ENCODE data around the gene TBCCD1.
"Not testable (repeated sequence)": the region's sequence is repeated elsewhere in the genome, so short reads cannot be mapped to it uniquely, and the experiment has no call there.

TBCCD1 gene

GRCh38 chr3:186516646-186517045 lies 50.5 kb downstream of the TBCCD1 start:
- no peak for DNase-seq

DNA sequence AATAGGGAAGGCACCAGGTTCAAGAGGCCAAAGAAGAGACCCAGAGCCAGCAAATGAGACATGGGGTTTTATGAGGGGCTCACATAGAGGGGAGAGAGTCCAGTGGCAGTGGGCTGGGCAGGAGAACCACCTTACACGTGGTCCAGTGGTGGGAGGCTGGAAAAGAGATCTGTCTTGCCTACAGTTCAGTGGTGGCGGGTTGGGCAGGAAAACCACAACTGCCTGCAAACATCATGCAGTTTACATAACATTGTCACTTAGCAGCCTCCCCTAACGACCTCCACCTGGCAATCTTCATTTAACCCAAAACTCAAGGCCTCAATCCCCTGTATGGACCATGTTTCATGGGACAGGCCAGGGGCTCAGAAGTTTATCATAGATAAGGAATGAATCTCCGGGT lies 52.0 kb downstream of the TBCCD1 start:
- no peak for DNase-seq

DNA sequence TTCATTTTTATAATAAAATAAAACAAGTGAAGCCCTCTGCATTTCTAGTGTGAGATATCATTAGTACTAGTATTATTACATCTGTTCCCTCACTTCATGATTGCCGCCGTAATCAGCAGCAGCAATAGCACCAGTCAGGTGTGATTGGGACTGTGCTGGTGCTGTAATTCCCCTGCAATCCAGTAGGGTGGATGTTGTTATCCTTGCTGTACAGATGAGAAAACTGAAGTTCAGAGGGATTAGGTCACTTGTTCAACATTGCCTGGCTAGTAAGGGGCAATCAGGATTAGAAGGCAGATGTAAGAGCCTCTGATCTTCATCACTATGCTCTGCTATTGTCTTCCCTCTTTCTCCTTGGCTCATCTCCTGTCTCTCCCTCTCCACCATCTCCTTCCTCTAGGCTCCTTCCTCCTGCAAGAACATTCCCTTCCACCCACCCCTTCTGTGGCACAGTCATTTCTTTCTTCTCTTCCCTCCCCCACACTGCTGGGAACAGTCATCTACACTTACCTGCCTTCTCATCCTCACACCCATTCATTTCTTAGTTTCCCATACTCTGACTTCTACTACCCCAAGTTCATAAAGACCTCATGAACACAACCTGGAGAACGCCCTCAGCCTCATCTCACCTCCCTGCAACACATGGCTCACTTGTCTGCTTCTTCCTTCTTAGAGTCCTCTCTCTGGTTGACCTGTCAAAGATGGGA lies 52.7 kb downstream of the TBCCD1 start:
- no peak for DNase-seq

- DNase-seq: no peak
Measured at GRCh38 chr3:186513386-186513785, 53.8 kb downstream of the TBCCD1 start.

DNA sequence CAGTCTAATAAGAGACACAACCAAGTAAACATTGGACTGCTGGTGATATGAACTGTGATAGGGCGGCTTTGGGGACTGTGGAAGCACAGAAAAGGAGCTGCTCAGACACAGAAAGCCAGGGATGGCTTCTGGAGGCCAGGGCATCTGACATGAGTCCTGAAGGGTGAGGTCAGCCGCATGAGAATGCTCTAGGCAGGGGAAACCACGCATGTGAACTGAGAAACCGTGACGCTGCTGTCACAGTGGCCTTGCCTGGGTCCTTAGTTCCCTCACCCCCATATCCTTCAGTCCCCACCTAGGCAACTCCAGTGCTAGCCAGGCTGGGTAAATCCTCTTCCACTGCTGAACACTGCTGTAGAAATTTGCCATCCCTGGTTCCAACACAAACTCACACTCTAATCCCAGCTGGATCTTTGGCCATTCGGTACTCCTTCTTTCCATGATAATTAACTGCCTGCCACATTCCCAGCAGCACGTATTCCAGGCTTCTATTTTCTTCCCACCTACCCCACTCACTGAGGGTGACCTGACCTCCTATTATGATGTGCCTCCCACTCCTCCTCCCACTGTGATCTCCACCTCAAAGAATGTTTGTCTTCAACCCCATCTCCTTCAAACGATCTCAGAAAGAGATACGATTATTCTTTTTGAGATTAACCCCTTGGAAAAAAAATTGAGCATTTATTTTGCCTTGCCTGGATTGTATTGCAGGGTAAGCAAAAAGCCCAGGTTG lies 54.4 kb downstream of the TBCCD1 start:
- no peak for DNase-seq

GRCh38 chr3:186511702-186512101 lies 55.4 kb downstream of the TBCCD1 start:
- DNase-seq: no peak

DNA sequence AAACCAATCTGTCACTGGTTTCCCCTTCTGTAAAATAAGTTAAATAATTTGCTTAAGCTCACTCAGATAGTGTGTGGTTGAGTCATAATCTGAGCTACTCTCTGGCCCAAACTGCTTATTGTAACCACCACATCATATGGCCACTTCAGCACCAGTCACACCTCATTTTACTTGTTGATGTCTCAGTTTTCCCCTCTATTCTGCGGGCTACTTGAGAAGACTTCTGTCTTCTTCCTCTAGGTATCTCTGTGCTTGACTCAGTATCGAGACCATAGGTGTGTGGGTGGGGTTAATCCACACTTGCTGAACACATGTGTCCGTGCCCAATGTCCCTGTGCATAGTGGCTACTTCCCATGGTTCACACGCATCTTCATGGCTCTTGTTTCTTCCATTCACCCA lies 55.9 kb downstream of the TBCCD1 start:
- DNase-seq: no peak

DNA sequence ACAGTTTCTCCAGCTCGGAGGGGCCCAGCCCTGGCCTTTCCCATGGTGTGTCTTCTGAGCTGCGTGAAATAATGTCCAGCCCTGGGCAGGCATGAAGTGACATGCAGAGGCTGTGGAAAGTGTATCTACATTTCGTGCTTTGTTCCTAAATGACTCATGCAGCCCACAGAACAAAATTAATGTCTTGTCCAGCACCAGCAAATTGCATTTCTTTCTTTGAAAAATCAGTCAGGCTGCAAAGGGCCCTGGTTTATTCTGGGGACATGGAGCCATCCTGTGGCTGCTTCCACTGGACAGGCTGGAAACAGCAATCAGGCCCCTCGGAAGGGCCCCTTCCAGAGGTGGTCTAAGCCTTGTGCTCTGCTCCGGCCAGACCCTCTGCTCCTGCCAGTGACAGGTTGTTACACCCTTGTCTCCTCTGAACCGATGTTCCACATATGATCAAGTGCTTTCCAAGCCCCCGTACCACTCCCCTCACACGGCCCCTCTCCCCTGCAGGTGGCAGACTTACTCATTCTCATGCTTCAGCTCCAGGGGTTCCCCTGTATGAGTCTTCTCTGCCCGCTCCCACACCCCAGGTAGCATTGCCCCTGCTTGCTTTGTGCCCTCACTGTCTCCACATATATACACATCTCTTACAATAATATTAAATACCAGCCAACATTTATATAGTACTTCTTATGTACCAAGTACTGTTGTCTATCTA lies 56.6 kb downstream of the TBCCD1 start:
- no peak for DNase-seq

- no peak for DNase-seq
Measured at GRCh38 chr3:186509423-186509822, 57.7 kb downstream of the TBCCD1 start.

DNA sequence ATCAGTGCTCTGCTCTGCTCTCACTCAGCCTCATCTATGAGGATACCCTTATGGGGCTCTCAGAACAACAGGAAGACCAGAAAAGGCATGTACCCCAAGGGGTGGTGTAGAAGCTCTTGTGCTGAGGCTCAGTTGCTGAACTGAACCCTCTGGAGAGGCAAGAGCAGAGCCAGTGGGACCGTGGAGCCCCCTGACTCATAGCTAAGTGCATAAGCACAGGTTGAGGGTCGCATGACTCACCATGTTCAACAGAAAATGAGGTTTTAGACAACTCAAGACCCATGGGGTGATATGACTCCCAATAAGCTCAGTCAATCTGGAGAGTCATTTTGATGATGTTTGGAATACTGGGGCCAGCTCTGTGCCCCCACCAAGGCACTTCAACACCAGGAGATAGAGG lies 60.3 kb downstream of the TBCCD1 start:
- no peak for DNase-seq

DNA sequence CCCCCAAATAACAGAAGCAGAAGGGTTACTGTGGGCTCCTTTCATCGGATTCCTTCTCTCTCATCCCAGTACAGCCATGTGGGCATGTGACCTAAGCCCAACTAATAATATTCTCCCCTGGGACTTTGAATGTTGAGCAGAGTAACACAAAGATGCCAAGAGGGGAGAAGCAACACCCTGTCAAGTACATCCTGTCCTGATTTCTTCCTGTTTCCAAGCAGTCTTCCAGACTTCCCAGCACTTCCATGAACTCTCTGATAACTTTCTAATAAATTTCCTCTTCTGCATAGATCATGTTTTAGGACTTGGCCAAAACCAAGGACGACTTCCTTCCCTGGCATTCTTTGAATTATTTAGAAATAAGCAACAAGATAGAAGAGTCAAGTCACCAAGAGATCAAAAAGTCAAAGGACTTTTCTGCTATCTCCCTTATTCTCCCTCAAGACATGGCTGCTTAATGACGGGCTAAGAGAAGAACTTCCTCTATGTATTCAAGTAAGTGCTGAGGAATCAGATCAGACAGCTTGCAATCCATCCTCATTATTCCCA lies 60.9 kb downstream of the TBCCD1 start:
- no peak for DNase-seq

- DNase-seq: no peak
Measured at GRCh38 chr3:186502966-186503712, 64.0 kb downstream of the TBCCD1 start.

DNA sequence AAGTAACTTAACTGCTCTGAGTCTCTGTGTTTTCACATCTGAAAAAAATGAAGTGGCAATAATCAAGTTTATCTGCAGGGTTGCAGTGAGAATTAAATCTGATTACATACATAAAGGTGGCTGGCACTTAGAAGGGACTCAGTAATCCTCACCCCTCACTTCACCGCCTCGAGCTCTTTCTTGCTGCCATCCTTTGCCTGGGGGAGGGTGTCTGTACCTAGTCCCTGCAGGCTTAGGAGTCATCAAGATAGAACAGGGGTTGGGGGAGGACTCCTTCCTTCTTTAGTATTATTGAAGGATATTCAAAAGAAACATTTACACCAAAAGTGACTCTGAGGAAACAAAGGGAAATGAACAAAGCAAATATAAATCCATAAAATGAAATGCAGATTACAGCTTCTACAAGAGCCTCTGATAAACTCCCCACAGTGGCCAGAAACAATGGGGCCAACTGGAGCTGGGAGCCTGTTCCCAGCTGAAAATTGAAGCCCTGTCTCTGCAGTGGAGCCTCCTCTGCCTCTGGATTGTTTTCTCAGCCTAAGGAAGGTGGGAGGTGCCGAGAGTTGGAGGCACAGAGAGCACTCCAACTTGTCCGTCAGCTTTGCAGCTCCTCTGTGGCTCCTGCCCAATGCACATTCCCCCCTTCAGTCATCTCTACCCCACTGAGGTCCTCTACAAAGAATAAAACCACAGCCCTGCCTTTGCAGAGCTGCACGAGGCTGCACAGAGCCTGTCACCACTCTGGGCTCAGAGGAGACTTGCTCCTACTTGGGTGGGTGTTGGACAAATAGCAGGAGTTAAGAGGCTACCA lies 64.8 kb downstream of the TBCCD1 start:
- DNase-seq: peak; percentile 21

- DNase-seq: not testable (repeated sequence)
Measured at GRCh38 chr3:186499949-186500348, 67.2 kb downstream of the TBCCD1 start.

DNA sequence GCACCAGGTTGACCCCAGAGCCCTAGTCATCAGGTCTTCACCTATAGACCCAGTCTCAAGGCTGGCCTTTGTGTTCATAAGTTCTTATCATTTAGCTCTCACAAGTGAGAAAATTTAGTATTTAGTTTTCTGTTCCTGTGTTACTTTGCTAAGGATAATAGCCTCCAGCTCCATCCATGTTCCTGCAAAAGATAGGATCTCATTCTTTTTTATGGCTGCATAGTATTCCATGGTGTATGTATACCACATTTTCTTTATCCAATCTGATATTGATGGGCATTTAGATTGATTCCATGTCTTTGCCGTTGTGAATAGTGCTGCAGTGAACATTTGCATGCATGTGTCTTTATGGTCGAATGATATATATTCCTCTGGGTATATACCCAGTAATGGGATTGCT lies 69.1 kb downstream of the TBCCD1 start:
- not testable (repeated sequence) for DNase-seq

GRCh38 chr3:186497608-186498007 lies 69.5 kb downstream of the TBCCD1 start:
- DNase-seq: no peak

DNA sequence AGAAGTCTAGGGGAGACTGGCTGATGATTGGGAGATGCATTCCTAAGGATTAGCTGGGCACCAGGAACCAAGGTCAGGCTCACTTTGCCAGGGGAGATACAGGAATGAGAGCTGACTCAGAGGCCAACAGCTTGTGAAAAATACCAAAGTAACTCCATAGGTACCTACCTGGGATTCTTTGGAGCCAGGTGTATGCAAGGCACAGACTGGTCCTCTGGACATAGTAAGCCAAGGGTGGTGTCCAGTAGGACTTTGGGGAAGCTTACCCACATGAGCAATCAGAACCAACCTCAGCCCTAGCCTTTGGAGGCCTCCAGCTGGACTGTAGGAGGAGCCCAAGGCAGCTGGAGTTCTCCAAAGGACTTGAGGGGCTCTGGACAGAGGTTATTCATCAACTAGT lies 70.5 kb downstream of the TBCCD1 start:
- DNase-seq: no peak
